Activated gamma-delta T cell treated with Interleukin-2 at 50 U/mL for 16 hours (primary cell): ENCODE results near the gene NFATC2.
A peak's percentile ranks its signal among the peaks of the same experiment; 100 is the strongest.

Source experiments
- DNase-seq: peaks from one replicate; pipeline ENCODE4 v3.0.0-alpha.2; 2020

NFATC2 gene

GRCh38 chr20:51426718-51427650 lies 115.5 kb downstream of the NFATC2 start:
- DNase-seq, result no peak

- no peak for DNase-seq
These were observed 117.0 kb downstream of the NFATC2 start for GRCh38 chr20:51425347-51426106.

GRCh38 chr20:51424270-51425117 lies 118.0 kb downstream of the NFATC2 start:
- no peak for DNase-seq

- DNase-seq, result no peak
These were observed 118.7 kb downstream of the NFATC2 start for GRCh38 chr20:51423810-51424209.

GRCh38 chr20:51423290-51423667 lies 119.2 kb downstream of the NFATC2 start:
- no peak for DNase-seq

GRCh38 chr20:51422514-51423289 lies 119.8 kb downstream of the NFATC2 start:
- no peak for DNase-seq

GRCh38 chr20:51420805-51421204 lies 121.7 kb downstream of the NFATC2 start:
- DNase-seq, result no peak

GRCh38 chr20:51420111-51420510 lies 122.4 kb downstream of the NFATC2 start:
- no peak for DNase-seq

GRCh38 chr20:51419646-51420045 lies 122.9 kb downstream of the NFATC2 start:
- no peak for DNase-seq

- DNase-seq, result no peak
These were observed 123.3 kb downstream of the NFATC2 start for GRCh38 chr20:51419231-51419630.

- no peak for DNase-seq
These were observed 124.4 kb downstream of the NFATC2 start for GRCh38 chr20:51418137-51418529.

- DNase-seq, result peak; percentile 41
These were observed 125.0 kb downstream of the NFATC2 start for GRCh38 chr20:51417250-51418136.

- no peak for DNase-seq
These were observed 125.8 kb downstream of the NFATC2 start for GRCh38 chr20:51416532-51417249.

- DNase-seq, result no peak
These were observed 128.7 kb downstream of the NFATC2 start for GRCh38 chr20:51413857-51414256.

GRCh38 chr20:51412951-51413481 lies 129.5 kb downstream of the NFATC2 start:
- no peak for DNase-seq

GRCh38 chr20:51412333-51412871 lies 130.1 kb downstream of the NFATC2 start:
- no peak for DNase-seq

GRCh38 chr20:51411870-51412269 lies 130.6 kb downstream of the NFATC2 start:
- DNase-seq, result no peak

GRCh38 chr20:51410586-51411325 lies 131.8 kb downstream of the NFATC2 start:
- no peak for DNase-seq
